GM12875 (cell line): ENCODE data around the gene ERCC8.
A peak's percentile ranks its signal among the peaks of the same experiment; 100 is the strongest.

Experiments
- H3K4me3 ChIP-seq: one replicate; pipeline ENCODE4 v1.5.1; 2011; ENCODE audit warnings: low read depth, low read length, control low read depth
- CTCF ChIP-seq: IDR thresholded peaks from 2 replicates; pipeline ENCODE4 v1.5.1; 2011; ENCODE audit warnings: low read depth, mild to moderate bottlenecking, control low read depth, inconsistent platforms, low read length, moderate library complexity, borderline replicate concordance; ENCODE audit not compliant: insufficient read depth

Gene ERCC8

GRCh38 chr5:60958088-60958487, 13.2 kb upstream of the ERCC8 start:
- TF ChIP-seq CTCF = no peak
- H3K4me3 ChIP-seq = no peak overlapping the region

- no peak for TF ChIP-seq CTCF
- H3K4me3 ChIP-seq = no peak overlapping the region
Measured at GRCh38 chr5:60955239-60955638, 10.4 kb upstream of the ERCC8 start.

- no peak overlapping the region for H3K4me3 ChIP-seq
- TF ChIP-seq CTCF = no peak
Measured at GRCh38 chr5:60948738-60949137, 3.9 kb upstream of the ERCC8 start.

GRCh38 chr5:60945813-60946187, 930 bp upstream of the ERCC8 start:
- peak overlapping the region; percentile 83 for H3K4me3 ChIP-seq
- no peak for TF ChIP-seq CTCF

GRCh38 chr5:60943624-60944023, 1.2 kb downstream of the ERCC8 start:
- TF ChIP-seq CTCF = no peak
- no peak overlapping the region for H3K4me3 ChIP-seq

GRCh38 chr5:60929024-60929423, 15.8 kb downstream of the ERCC8 start:
- no peak overlapping the region for H3K4me3 ChIP-seq
- no peak for TF ChIP-seq CTCF

GRCh38 chr5:60927450-60927849, 17.4 kb downstream of the ERCC8 start:
- TF ChIP-seq CTCF = no peak
- H3K4me3 ChIP-seq = no peak overlapping the region
